ENCODE results near the gene STK39.
"Not testable (repeated sequence)": the region's sequence is repeated elsewhere in the genome, so short reads cannot be mapped to it uniquely, and the experiment has no call there.

The STK39 gene

GRCh38 chr2:168081452-168081851 is 165.9 kb downstream of the STK39 start:
- not testable (repeated sequence) for DNase-seq

- DNase-seq = no peak
Measured at GRCh38 chr2:168079236-168079635, 168.2 kb downstream of the STK39 start.

GRCh38 chr2:168076731-168077130 is 170.7 kb downstream of the STK39 start:
- no peak for DNase-seq

GRCh38 chr2:168075446-168075845 is 171.9 kb downstream of the STK39 start:
- DNase-seq = no peak

- DNase-seq = no peak
Measured at GRCh38 chr2:168072626-168073303, 174.6 kb downstream of the STK39 start.

GRCh38 chr2:168064011-168064998 is 183.1 kb downstream of the STK39 start:
- no peak for DNase-seq

DNA sequence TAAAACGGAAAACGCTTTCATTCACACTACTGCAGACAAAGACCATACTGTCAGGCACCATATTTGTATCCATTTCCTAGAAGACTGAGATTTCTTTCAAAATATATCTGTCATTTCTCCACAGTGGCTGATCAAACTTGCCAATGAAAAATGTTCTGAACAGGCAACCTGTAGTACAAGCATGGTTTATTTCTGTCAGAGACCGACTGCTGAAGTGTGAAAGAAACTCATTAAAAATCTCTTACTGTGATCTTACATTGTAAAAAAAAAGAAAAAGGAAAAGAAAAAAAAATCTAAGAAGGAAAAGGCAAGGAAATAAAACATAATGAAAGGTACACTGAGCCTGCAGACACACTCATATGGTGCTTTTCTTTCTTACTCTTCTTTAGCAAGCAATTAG is 184.5 kb downstream of the STK39 start:
- DNase-seq = no peak

- no peak for DNase-seq
Measured at GRCh38 chr2:168062054-168062453, 185.3 kb downstream of the STK39 start.

DNA sequence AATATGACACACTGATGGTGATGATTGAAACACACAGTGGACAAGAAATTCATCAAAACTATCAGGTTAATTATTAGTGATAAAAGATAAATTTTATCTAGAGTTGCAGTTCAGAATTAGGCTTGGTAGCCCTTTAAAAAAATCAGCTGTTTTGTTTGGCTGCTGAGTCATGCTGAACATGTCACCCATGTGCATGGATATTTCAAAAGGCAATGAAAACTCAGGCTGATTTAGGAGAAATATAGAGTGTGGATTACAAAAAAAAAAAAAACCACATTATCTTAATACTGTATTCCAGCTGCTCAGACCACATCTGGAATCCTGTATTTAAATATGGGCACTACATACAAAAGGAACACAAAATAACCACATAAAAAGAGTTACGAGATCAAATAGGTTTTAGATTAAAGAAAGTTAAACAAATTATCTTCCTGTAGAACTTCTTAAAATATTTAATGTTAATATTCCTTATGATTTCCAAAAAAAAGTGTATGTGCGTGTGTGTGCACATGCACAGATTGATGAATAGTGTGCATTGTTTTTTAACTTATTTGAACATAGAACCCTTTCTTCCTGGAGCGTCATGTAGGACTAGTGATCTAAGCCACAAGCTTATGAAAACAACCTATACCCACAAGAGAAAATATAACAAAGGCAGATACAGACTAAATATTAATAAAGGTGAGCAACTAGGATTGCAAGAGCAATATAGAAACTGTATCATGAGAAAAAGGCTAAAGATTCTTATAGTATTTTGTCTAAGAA is 186.2 kb downstream of the STK39 start:
- no peak for DNase-seq

DNA sequence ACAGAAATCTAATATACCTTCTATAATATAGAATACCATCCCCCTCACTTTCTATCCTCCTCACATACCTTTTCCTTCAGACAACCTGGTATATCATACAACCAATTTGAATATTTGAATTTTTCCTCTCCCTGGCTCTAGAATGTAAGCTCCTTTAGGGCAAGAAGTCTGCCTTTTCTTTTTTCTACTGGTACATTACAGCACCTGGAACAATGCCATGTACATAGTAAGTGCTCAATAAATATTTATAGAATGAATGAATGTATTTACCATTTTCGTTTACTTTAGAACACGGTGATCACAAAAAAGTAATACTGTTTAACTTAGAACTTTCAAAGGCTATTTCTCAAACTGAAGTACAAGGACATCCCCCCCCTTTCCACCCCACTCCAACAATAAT is 187.6 kb downstream of the STK39 start:
- DNase-seq = no peak

DNA sequence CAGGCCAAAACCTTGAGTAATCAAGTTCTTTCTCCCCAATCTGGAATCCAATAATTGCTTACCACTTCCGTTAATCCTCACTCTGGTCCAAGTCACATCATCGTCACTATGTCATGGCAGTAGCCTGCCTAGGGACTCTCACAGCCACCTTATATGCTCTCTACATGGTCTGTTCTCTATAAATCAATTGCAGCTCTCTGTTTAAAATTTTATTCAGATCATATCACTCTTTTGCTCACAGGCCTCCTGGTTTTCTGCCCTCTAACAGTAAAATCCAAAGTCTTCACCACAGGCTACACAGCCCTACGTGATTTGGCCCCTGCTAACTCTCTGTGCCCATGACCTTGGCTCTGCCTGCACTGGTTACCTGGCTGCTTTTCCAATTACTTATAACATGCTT is 188.7 kb downstream of the STK39 start:
- no peak for DNase-seq

GRCh38 chr2:168056242-168056787 is 191.1 kb downstream of the STK39 start:
- no peak for DNase-seq

DNA sequence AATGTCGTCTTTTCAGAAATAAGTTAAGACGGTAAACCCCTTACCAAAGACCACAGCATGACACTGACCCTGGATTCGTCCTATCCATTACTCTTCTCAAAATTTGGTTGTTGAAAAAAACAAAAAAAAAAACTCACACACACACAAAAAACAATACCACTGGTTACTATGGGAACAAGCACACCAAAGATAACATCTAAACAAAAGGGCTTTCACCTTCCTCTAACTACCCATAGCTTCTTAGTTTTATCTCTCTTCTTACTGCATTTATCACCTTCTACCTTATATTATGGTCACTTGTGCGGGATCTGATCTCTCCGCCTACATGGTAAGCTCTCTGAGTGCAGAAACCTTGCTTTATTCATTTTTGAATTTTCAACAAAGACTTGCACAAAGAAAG is 192.7 kb downstream of the STK39 start:
- DNase-seq = no peak

DNA sequence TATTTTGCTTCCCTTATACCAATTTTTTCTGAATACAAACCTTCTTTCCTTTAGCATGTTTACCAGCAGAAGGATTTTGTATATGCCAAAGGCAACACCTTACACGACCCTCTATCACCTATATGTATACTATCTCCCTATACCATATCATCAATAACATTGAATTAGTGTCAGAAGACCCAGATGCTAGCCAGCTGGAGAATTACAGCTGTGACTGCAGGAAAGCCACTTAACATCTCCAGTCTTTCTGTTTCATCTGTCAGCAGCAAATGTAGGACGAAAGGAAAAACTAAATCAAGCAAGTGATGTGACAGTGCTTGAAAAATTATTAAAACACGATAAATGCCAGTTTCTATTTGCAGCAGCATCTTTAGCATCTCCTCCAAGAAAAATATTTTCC is 193.7 kb downstream of the STK39 start:
- DNase-seq = no peak

- DNase-seq = no peak
Measured at GRCh38 chr2:168052773-168053172, 194.6 kb downstream of the STK39 start.

- no peak for DNase-seq
Measured at GRCh38 chr2:168050377-168050776, 197.0 kb downstream of the STK39 start.

- no peak for DNase-seq
Measured at GRCh38 chr2:168049609-168050008, 197.8 kb downstream of the STK39 start.

DNA sequence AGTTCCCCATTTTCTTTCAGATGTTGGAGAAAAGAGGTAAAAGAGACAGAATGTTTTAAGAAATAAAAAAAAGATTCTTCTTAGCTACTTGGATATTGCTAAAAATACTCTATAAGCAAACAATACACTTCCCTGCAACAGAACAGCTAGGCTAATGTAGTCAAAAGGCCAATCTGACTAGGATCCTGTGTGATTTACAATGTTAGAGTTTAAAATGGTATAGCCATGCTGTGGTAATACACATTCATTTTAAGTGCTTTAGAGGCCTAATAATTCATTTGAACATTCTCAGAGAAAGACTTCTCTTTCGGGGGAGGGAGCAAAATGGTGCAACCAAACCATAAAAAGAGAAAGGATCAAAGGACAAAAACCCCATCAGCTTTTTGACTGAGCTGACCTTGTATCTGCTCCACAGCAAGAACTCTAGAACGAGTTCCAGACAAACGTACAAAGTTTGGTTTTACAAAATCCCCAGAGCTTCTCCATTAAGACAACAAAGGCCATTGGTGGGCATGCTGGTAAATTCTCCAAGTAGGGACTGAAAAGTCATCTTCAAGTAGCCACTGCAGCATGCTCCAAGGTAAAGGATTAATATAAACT is 200.2 kb downstream of the STK39 start:
- no peak for DNase-seq

DNA sequence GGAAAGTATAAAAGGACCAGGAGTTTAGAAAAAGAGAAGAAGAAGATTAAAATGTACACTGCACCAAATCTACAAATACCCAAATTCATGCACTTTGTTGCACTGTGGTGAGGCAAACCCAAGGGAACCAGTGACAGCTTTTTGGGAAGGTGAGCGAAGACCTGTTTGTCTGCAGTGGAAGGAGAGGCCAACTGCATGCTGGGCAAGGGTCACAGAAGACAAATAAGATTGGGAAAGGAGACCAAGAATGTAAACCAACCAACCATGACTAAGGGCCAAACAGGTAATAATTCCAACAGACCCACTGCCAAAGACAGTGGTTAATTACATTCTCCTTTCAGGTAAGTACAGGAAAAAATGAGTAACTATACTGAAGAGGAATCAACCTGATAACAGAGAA is 202.8 kb downstream of the STK39 start:
- DNase-seq = no peak

- no peak for DNase-seq
Measured at GRCh38 chr2:168044176-168044575, 203.2 kb downstream of the STK39 start.

DNA sequence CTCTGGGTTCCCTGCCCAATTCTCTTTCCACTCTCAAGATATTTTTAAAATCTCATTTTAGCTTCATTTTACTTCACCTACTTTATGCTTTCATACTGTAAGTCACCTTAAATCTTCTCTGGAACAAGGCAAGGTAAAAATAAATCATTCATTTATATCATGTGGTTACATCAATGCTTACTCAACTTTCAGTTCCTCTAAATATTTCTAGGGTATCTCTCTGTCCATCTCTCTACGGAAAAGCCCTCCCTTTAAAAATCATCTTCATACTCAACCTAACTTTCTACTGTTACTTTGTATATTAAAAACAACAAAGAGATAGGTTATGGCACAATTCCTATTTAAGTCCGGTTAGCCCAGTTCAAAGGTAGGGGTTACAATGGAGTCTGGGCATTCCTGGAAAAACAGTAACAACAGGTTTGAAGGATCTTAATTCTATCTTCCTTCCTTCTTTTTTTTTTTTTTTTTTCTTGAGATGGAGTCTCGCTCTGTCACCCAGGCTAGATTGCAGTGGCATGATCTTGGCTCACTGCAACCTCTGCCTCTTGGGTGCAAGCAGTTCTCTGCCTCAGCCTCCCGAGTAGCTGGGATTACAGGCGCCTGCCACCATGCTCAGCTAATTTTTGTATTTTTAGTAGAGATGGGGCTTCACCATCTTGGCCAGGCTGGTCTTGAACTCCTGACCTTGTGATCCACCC is 205.1 kb downstream of the STK39 start:
- not testable (repeated sequence) for DNase-seq

- no peak for DNase-seq
Measured at GRCh38 chr2:168039881-168040280, 207.5 kb downstream of the STK39 start.
